ENCODE measurements around the gene RNF8.

RNF8 gene

DNA sequence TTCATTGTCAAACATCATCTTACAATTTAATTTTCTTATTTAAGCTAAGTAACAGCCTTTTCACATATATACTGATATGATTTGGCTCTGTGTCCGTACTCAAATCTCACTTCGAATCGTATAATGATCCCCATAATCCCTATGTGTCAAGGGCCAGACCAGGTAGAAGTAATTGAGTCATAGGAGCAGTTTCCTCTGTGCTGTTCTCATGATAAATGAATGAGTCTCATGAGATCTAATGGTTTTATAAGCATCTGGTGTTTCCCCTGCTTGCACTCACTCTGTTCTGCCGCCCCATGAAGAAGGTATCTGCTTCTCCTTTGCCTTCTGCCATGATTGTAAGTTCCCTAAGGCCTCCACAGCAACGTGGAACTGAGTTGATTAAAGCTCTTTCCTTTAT lies 54.2 kb downstream of the RNF8 start:
- H3K4me3 ChIP-seq (ENCODE audit: low read depth, low read length) = no peak overlapping the region
- in situ Hi-C loops (cut with HindIII; ENCODE audit: low sequenced_read_pairs) = no loop called here
- TF ChIP-seq, protein P1, sequence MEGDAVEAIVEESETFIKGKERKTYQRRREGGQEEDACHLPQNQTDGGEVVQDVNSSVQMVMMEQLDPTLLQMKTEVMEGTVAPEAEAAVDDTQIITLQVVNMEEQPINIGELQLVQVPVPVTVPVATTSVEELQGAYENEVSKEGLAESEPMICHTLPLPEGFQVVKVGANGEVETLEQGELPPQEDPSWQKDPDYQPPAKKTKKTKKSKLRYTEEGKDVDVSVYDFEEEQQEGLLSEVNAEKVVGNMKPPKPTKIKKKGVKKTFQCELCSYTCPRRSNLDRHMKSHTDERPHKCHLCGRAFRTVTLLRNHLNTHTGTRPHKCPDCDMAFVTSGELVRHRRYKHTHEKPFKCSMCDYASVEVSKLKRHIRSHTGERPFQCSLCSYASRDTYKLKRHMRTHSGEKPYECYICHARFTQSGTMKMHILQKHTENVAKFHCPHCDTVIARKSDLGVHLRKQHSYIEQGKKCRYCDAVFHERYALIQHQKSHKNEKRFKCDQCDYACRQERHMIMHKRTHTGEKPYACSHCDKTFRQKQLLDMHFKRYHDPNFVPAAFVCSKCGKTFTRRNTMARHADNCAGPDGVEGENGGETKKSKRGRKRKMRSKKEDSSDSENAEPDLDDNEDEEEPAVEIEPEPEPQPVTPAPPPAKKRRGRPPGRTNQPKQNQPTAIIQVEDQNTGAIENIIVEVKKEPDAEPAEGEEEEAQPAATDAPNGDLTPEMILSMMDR (IDR thresholded peaks at IDR 0.05; ENCODE audit: low read depth, low read length) = no peak
- no peak for DNase-seq (ENCODE audit: low read depth, low spot score)

- in situ Hi-C loops (cut with HindIII; ENCODE audit: low sequenced_read_pairs) = no loop called here
- DNase-seq (ENCODE audit: low read depth, low spot score) = no peak
- TF ChIP-seq, protein P1 (IDR thresholded peaks at IDR 0.05; ENCODE audit: low read depth, low read length) = no peak
- H3K4me3 ChIP-seq (ENCODE audit: low read depth, low read length) = no peak overlapping the region
Observed at GRCh38 chr6:37409501-37409900, 55.7 kb downstream of the RNF8 start.

DNA sequence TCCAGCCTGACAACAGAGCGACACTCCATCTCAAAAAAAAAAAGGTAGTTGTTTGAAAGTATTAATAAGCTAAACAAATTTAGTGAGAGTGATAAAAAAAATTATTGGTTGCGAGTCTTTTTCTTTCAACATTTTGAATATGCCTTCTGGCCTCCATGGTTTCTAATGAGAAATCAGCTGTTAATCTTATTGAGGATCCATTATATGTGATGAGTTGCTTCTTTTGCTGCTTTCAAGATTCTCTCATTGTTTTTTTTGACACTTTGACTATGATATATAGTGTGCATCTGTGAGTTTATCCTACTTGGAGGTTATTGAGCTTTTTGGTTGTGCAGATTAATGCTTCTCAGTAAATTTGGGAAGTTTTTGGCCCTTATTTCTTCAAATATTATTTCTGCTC lies 63.6 kb downstream of the RNF8 start:
- in situ Hi-C loops (cut with HindIII; ENCODE audit: low sequenced_read_pairs) = no loop called here
- TF ChIP-seq, protein P1 (IDR thresholded peaks at IDR 0.05; ENCODE audit: low read depth, low read length) = no peak
- no peak overlapping the region for H3K4me3 ChIP-seq (ENCODE audit: low read depth, low read length)
- no peak for DNase-seq (ENCODE audit: low read depth, low spot score)

DNA sequence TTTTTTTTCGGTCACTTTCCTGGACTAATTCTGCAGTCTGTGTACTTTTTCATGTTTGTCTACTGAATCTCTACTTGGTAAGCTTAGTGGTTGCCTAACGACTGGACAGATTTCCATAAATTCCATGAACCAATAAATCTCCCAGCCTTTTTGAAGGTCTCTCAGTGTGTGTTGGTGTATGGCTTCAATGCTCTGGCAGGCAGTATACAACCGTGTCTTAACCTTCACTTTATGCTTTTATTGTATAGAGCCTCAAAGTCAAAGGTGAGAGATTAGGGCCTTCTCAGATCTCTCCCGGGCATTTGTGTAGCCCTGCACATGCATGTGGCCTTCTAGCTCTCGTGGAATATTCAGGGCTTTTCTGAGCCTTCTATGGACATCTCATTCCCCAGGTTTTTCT lies 64.9 kb downstream of the RNF8 start:
- H3K4me3 ChIP-seq (ENCODE audit: low read depth, low read length) = no peak overlapping the region
- TF ChIP-seq, protein P1 (IDR thresholded peaks at IDR 0.05; ENCODE audit: low read depth, low read length) = no peak
- in situ Hi-C loops (cut with HindIII; ENCODE audit: low sequenced_read_pairs) = no loop called here
- DNase-seq (ENCODE audit: low read depth, low spot score) = no peak

GRCh38 chr6:37426058-37426944 lies 72.5 kb downstream of the RNF8 start:
- no peak overlapping the region for H3K4me3 ChIP-seq (ENCODE audit: low read depth, low read length)
- TF ChIP-seq, protein P1 (IDR thresholded peaks at IDR 0.05; ENCODE audit: low read depth, low read length) = no peak
- DNase-seq (ENCODE audit: low read depth, low spot score) = no peak
- in situ Hi-C loops (cut with HindIII; ENCODE audit: low sequenced_read_pairs) = no loop called here

- no peak overlapping the region for H3K4me3 ChIP-seq (ENCODE audit: low read depth, low read length)
- in situ Hi-C loops (cut with HindIII; ENCODE audit: low sequenced_read_pairs) = no loop called here
- TF ChIP-seq, protein P1 (IDR thresholded peaks at IDR 0.05; ENCODE audit: low read depth, low read length) = no peak
- no peak for DNase-seq (ENCODE audit: low read depth, low spot score)
Observed at GRCh38 chr6:37426945-37427510, 73.2 kb downstream of the RNF8 start.

All from astrocyte of the spinal cord (primary cell).